MM.1S (cell line): ENCODE data around the gene KIF16B.

Source experiments
- CTCF ChIP-seq: fragments of 300-600 bp; sonication (generic); IDR thresholded peaks from 2 replicates; pipeline ENCODE4 v1.5.1; 2016; ENCODE audit warnings: antibody characterized with exemption, low read length, mixed read lengths
- EZH2 ChIP-seq: fragments of 300-600 bp; sonication (generic); optimal IDR thresholded peaks from 2 replicates; pipeline ENCODE3; 2017; ENCODE audit warnings: low read depth, mild to moderate bottlenecking, antibody characterized with exemption, low read length, mixed read lengths

GRCh38 chr20:16418616-16419015 lies 154.6 kb downstream of the KIF16B start:
- TF ChIP-seq CTCF = no peak
- TF ChIP-seq EZH2 = no peak
